Nephron (organoid): ENCODE results near the gene CHMP1A.

ENCODE experiments used
- H3K27ac Mint-ChIP-seq, 3 experiments: 2 replicates each; pipeline ENCODE4 v1.8.0; 2020; ENCODE audit warnings: mixed read lengths in 3 of 3, mild to moderate bottlenecking in 2 of 3, moderate library complexity in 1 of 3
- H3K27me3 Mint-ChIP-seq: 2 replicates; pipeline ENCODE4 v1.8.0; 2021; ENCODE audit warnings: low read depth, mild to moderate bottlenecking, moderate library complexity, mixed read lengths
- H3K36me3 Mint-ChIP-seq: 2 replicates; pipeline ENCODE4 v1.8.0; 2020; ENCODE audit warnings: low read depth, mixed read lengths
- H3K4me1 Mint-ChIP-seq: 2 replicates; pipeline ENCODE4 v1.8.0; 2020; ENCODE audit warnings: mixed read lengths
- H3K4me3 Mint-ChIP-seq, 3 experiments: 2 replicates each; pipeline ENCODE4 v1.8.0; 2020; ENCODE audit warnings: mild to moderate bottlenecking in 3 of 3, mixed read lengths in 3 of 3, moderate library complexity in 2 of 3
- H3K9me3 Mint-ChIP-seq: 2 replicates; pipeline ENCODE4 v1.8.0; 2020; ENCODE audit warnings: mixed read lengths
- CTCF ChIP-seq, 3 experiments: fragments of 200-600 bp; sonication (generic); IDR thresholded peaks; one replicate each; pipeline ENCODE4 v1.5.0; 2021; ENCODE audit warnings: antibody characterized with exemption in 3 of 3; ENCODE audit not compliant: unreplicated experiment in 3 of 3

CHMP1A gene

GRCh38 chr16:89657442-89658220, at the start of gene CHMP1A, which contains the start of gene SPATA33:
TSS of gene CHMP1A (minus strand) at chr16:89657708. CDS start at chr16:89657588, 120 bp downstream.
TSS of gene SPATA33 (plus strand) at chr16:89657836. CDS start at chr16:89657912, 76 bp downstream.
- H3K27ac Mint-ChIP-seq: peak within 1 kb of the TSS; percentile 29 to 63 (median 56)
- no peak for TF ChIP-seq CTCF (IDR thresholded peaks at IDR 0.05; ENCODE audit: unreplicated experiment in 3 of 3)
- H3K9me3 Mint-ChIP-seq: peaks cover 2% of the 10 kb centered on the region

GRCh38 chr16:89706518-89707260, 49.2 kb upstream of the CHMP1A start:
- H3K4me1 Mint-ChIP-seq: no peaks in the 10 kb centered on the region
- H3K9me3 Mint-ChIP-seq: no peaks in the 10 kb centered on the region
- no peak for TF ChIP-seq CTCF (IDR thresholded peaks at IDR 0.05; ENCODE audit: unreplicated experiment in 3 of 3)
- peaks cover 13% of the 10 kb centered on the region for H3K27me3 Mint-ChIP-seq
- H3K36me3 Mint-ChIP-seq: no peaks in the 10 kb centered on the region
- H3K27ac Mint-ChIP-seq: no peak overlapping the region
- H3K4me3 Mint-ChIP-seq: no peak overlapping the region

More at GRCh38 chr16:89657442-89658220, at the start of gene CHMP1A, which contains the start of gene SPATA33:
- H3K36me3 Mint-ChIP-seq: peaks cover 43% of the 10 kb centered on the region
- no peaks in the 10 kb centered on the region for H3K27me3 Mint-ChIP-seq
- H3K4me1 Mint-ChIP-seq: peaks cover 11% of the 10 kb centered on the region
- peak within 1 kb of the TSS; percentile 94 to 96 (median 95) for H3K4me3 Mint-ChIP-seq

- Mint-ChIP-seq H3K27ac (no peak overlapping the region), H3K4me1 (no peaks in the 10 kb centered on the region), H3K36me3 (no peaks in the 10 kb centered on the region), H3K4me3 (peak overlapping the region in 1 of 3 experiments; percentile 22), H3K27me3 (peaks cover 13% of the 10 kb centered on the region), H3K9me3 (no peaks in the 10 kb centered on the region)
- no peak for TF ChIP-seq CTCF (IDR thresholded peaks at IDR 0.05; ENCODE audit: unreplicated experiment in 3 of 3)
These were observed 47.5 kb upstream of the CHMP1A start for GRCh38 chr16:89705006-89705405.

GRCh38 chr16:89704281-89704680, 46.8 kb upstream of the CHMP1A start:
- Mint-ChIP-seq H3K4me1 (no peaks in the 10 kb centered on the region), H3K4me3 (peak overlapping the region in 1 of 3 experiments; percentile 15), H3K36me3 (no peaks in the 10 kb centered on the region), H3K27ac (no peak overlapping the region), H3K9me3 (no peaks in the 10 kb centered on the region), H3K27me3 (peaks cover 13% of the 10 kb centered on the region)
- TF ChIP-seq CTCF (IDR thresholded peaks at IDR 0.05; ENCODE audit: unreplicated experiment in 3 of 3): no peak

GRCh38 chr16:89701425-89702406, 44.2 kb upstream of the CHMP1A start, which contains the start of gene SPATA2L:
TSS of gene SPATA2L (minus strand) at chr16:89701705. CDS start at chr16:89701232, 473 bp downstream.
- TF ChIP-seq CTCF (IDR thresholded peaks at IDR 0.05; ENCODE audit: unreplicated experiment in 3 of 3): peak in 2 of 3 experiments; percentile 9 to 31
- H3K4me3 Mint-ChIP-seq: peak within 1 kb of the TSS; percentile 78 to 81 (median 79)
- peaks cover 3% of the 10 kb centered on the region for H3K36me3 Mint-ChIP-seq
- H3K4me1 Mint-ChIP-seq: no peaks in the 10 kb centered on the region
- H3K27ac Mint-ChIP-seq: no peak within 1 kb of the TSS
- H3K9me3 Mint-ChIP-seq: no peaks in the 10 kb centered on the region
- peaks cover 13% of the 10 kb centered on the region for H3K27me3 Mint-ChIP-seq
